ENCODE data around the gene HDAC4.

Gene HDAC4

DNA sequence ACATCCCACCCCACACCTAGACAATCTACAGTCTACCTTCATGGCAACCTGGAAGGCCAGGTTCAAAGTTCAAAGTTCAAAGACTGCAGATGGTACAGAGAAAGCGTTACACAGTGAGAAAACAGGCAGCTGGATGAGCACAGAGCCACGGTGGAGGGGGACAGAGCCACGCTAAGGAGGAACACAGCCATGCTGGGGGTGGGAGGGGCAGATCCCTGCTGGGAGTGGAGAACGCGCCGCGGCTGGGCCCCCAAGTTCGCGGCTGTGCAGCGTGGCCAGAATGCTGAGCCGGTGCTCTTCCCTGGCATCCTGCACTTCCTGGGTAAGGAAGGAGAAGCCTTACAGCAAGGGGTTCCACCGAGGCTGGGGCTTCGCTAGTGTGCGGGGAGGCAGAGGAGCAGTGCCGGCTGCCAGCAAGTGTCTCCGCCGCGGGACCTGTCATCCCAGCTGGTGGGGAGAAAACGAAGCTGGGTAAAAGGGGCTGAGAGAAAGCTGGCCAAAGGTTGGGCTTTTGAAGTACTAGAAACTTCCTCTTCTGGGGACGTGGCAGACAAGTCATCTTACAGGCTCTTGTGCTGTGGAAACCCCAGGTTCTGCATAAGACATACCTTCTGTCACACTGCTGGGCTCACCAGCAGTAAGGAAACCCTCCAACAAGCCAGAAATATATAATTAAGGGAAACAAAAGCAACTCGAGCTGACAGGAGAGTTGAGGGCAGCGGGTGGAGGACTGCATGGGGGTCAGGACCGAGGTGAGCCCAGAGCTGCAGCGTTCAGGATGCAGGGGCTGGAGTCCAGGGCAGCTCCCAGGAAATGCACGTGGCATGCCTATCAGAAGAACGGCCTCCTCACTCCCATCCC lies 115.5 kb downstream of the HDAC4 start:
- Histone ChIP-seq H3K27me3 (ENCODE audit: insufficient read depth, poor library complexity, severe bottlenecking) (no peaks in the 10 kb centered on the region), H3K27ac (replicated peaks) (peak overlapping the region; percentile 75), H3K4me3 (replicated peaks; ENCODE audit: insufficient read depth, low read length) (peak overlapping the region; percentile 20)
- TF ChIP-seq SPI1 (IDR thresholded peaks at IDR 0.05; ENCODE audit: borderline replicate concordance, low read depth) (no peak), GABPA (IDR thresholded peaks at IDR 0.05; ENCODE audit: low read depth) (no peak), REST (IDR thresholded peaks at IDR 0.05; ENCODE audit: insufficient replicate concordance, low read depth) (no peak), POLR2AphosphoS5 (IDR thresholded peaks at IDR 0.05; ENCODE audit: low read depth) (no peak)
- TF ChIP-seq, protein P1, sequence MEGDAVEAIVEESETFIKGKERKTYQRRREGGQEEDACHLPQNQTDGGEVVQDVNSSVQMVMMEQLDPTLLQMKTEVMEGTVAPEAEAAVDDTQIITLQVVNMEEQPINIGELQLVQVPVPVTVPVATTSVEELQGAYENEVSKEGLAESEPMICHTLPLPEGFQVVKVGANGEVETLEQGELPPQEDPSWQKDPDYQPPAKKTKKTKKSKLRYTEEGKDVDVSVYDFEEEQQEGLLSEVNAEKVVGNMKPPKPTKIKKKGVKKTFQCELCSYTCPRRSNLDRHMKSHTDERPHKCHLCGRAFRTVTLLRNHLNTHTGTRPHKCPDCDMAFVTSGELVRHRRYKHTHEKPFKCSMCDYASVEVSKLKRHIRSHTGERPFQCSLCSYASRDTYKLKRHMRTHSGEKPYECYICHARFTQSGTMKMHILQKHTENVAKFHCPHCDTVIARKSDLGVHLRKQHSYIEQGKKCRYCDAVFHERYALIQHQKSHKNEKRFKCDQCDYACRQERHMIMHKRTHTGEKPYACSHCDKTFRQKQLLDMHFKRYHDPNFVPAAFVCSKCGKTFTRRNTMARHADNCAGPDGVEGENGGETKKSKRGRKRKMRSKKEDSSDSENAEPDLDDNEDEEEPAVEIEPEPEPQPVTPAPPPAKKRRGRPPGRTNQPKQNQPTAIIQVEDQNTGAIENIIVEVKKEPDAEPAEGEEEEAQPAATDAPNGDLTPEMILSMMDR (IDR thresholded peaks at IDR 0.05; ENCODE audit: insufficient read depth, low read length) = no peak
- peak in 1 of 2 experiments; percentile 85 for DNase-seq (ENCODE audit: low read depth in 1 of 2, low spot score in 1 of 2)

- H3K27ac ChIP-seq (replicated peaks) = peak overlapping the region; percentile 75; the same call in 1 of the 2 replicates
- TF ChIP-seq, protein P1 (IDR thresholded peaks at IDR 0.05; ENCODE audit: insufficient read depth, low read length) = no peak
- TF ChIP-seq GABPA (IDR thresholded peaks at IDR 0.05; ENCODE audit: low read depth) (no peak), POLR2AphosphoS5 (IDR thresholded peaks at IDR 0.05; ENCODE audit: low read depth) (no peak), REST (IDR thresholded peaks at IDR 0.05; ENCODE audit: insufficient replicate concordance, low read depth) (no peak), SPI1 (IDR thresholded peaks at IDR 0.05; ENCODE audit: borderline replicate concordance, low read depth) (no peak)
- no peaks in the 10 kb centered on the region for H3K27me3 ChIP-seq (ENCODE audit: insufficient read depth, poor library complexity, severe bottlenecking)
- H3K4me3 ChIP-seq (replicated peaks; ENCODE audit: insufficient read depth, low read length) = no peak overlapping the region
- no peak for DNase-seq (ENCODE audit: low read depth in 1 of 2, low spot score in 1 of 2)
Observed at GRCh38 chr2:239283961-239284795, 116.6 kb downstream of the HDAC4 start.

DNA sequence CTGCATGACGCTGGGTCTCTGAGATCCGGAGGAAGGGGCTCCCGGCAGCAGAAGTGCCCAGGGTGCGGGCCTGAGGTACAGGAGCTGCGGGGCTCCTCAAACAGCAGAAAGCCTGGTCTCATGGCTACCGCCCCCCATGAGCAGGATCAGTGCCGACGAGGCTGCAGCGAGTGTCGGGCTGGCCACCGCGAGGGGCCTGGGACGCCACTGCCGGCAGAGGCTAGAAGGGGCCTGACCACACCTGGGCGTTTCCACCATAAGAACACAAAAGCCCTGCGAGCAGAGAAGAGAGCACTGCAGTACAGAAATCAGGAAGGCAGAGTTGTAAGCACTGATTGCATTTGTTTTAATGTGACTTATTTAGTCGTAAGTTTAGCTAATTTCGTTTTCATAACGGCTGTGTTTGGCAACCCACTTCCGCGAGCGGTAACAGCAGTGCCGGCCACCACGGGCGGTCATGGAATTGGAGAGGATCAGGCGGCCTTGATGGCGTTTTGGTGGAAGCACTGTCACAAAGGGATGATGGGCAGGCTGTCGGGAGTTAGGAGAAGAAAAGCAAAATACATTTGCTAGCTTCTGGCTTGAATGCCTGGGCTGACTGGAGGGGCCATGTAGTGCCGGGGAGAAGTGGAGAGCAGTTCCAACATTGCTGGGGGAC lies 117.4 kb downstream of the HDAC4 start:
- DNase-seq (ENCODE audit: low read depth in 1 of 2, low spot score in 1 of 2) = no peak
- Histone ChIP-seq H3K27ac (replicated peaks) (no peak overlapping the region), H3K4me3 (replicated peaks; ENCODE audit: insufficient read depth, low read length) (no peak overlapping the region), H3K27me3 (ENCODE audit: insufficient read depth, poor library complexity, severe bottlenecking) (no peaks in the 10 kb centered on the region)
- TF ChIP-seq, protein P1 (IDR thresholded peaks at IDR 0.05; ENCODE audit: insufficient read depth, low read length) = no peak
- no peak for TF ChIP-seq REST (IDR thresholded peaks at IDR 0.05; ENCODE audit: insufficient replicate concordance, low read depth)
- no peak for TF ChIP-seq POLR2AphosphoS5 (IDR thresholded peaks at IDR 0.05; ENCODE audit: low read depth)
- no peak for TF ChIP-seq SPI1 (IDR thresholded peaks at IDR 0.05; ENCODE audit: borderline replicate concordance, low read depth)
- TF ChIP-seq GABPA (IDR thresholded peaks at IDR 0.05; ENCODE audit: low read depth) = no peak

All from HL-60 (cell line).